DOHH2 (cell line): ENCODE measurements around the gene UBXN6.

Experiments
- H3F3A ChIP-seq: fragments of 200-600 bp; sonication (generic), shearing (Covaris generic); 2 replicates; pipeline ENCODE4 v1.6.0; 2016; ENCODE audit warnings: antibody characterized with exemption, mild to moderate bottlenecking; ENCODE audit not compliant: control insufficient read depth, insufficient read depth
- H3K27ac ChIP-seq: fragments of 200-600 bp; sonication (generic); 2 replicates; pipeline ENCODE4 v1.5.1; 2014; ENCODE audit warnings: low read depth, mild to moderate bottlenecking, low read length, moderate library complexity
- H3K27me3 ChIP-seq: fragments of 200-600 bp; sonication (generic); 2 replicates; pipeline ENCODE4 v1.6.1; 2014; ENCODE audit warnings: mild to moderate bottlenecking, low read length, mixed read lengths; ENCODE audit not compliant: control insufficient read depth
- H3K36me3 ChIP-seq: fragments of 200-600 bp; sonication (generic); 2 replicates; pipeline ENCODE4 v1.6.1; 2014; ENCODE audit warnings: mild to moderate bottlenecking, low read length, moderate library complexity, mixed read lengths; ENCODE audit not compliant: control insufficient read depth
- H3K4me1 ChIP-seq: fragments of 200-600 bp; sonication (generic); 2 replicates; pipeline ENCODE4 v1.6.1; 2014; ENCODE audit warnings: mild to moderate bottlenecking, low read length, mixed read lengths; ENCODE audit not compliant: control insufficient read depth
- H3K4me2 ChIP-seq: fragments of 200-600 bp; sonication (generic); 2 replicates; pipeline ENCODE4 v1.6.0; 2014; ENCODE audit warnings: mild to moderate bottlenecking, low read length, moderate library complexity
- H3K4me3 ChIP-seq: fragments of 200-600 bp; sonication (generic); 2 replicates; pipeline ENCODE4 v1.5.1; 2014; ENCODE audit warnings: mild to moderate bottlenecking, low read length, mixed read lengths
- H3K79me2 ChIP-seq: fragments of 200-600 bp; sonication (generic); 2 replicates; pipeline ENCODE4 v1.6.1; 2014; ENCODE audit warnings: mild to moderate bottlenecking, low read length, mixed read lengths; ENCODE audit not compliant: control insufficient read depth
- H3K9me2 ChIP-seq: fragments of 200-600 bp; sonication (generic); replicated peaks from 2 replicates; pipeline ENCODE4 v1.6.1; 2014; ENCODE audit warnings: mild to moderate bottlenecking, low read length, mixed read lengths; ENCODE audit not compliant: control insufficient read depth
- H3K9me3 ChIP-seq: fragments of 200-600 bp; sonication (generic); 2 replicates; pipeline ENCODE4 v1.6.1; 2014; ENCODE audit warnings: antibody characterized with exemption, low read length, mixed read lengths; ENCODE audit not compliant: control insufficient read depth, insufficient read depth
- H4K20me1 ChIP-seq: fragments of 200-600 bp; sonication (generic); 2 replicates; pipeline ENCODE4 v1.6.0; 2014; ENCODE audit warnings: low read depth, mild to moderate bottlenecking, antibody characterized with exemption, low read length, moderate library complexity; ENCODE audit not compliant: control insufficient read depth, insufficient read depth
- EZH2phosphoT487 ChIP-seq: fragments of 200-600 bp; sonication (generic); IDR thresholded peaks from 2 replicates; pipeline ENCODE4 v1.6.1; 2017; ENCODE audit warnings: borderline replicate concordance, mild to moderate bottlenecking, antibody characterized with exemption, low read length, moderate library complexity, mixed read lengths
- TF ChIP-seq, protein P1 (sequence below): fragments of 200-600 bp; sonication (generic); IDR thresholded peaks from one replicate; pipeline ENCODE4 v1.5.1; 2014; ENCODE audit warnings: antibody characterized with exemption, mild to moderate bottlenecking, low read depth, low read length; ENCODE audit not compliant: poor library complexity, severe bottlenecking

The UBXN6 gene

DNA sequence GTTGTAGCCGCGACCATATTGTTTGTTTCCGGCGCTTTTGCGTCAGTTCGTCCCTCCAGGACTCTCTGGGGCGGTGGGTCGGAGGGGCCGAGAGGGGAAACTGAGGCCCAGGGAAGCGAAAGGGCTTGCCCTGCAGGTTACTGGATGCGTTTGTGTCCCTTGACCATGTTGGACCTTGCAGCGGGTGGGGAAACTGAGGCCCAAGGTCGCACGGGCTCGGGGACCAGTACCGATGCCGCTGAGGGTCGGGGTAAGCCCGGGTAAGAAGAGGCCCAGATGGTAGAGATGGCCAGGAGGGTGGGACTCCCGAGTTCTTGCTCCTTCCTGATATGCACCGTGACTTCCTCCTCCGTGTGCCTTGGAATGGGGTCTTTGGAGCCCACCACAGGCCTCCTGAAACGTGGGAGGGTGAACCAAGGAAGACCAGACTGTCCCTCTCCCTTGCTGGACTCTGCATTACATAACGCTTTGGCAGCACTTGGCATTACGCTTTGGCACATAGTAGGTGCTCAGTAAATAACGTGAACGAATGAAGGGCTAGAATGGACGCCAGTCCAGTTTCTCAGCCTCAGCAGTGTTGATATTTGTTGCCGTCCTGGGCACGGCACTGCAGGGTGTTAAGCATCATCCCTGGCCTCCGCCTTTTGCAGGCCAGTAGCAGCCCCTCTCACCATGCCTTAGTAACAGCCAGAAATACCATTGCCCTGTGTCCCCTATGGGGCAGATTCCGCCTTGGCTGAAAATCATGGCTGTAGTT is 54.4 kb downstream of the UBXN6 start:
- H3K9me2 ChIP-seq: no peaks in the 10 kb centered on the region
- H3K79me2 ChIP-seq: peaks cover 88% of the 10 kb centered on the region
- H3K4me3 ChIP-seq: peak overlapping the region; percentile 93
- H3K36me3 ChIP-seq: peaks cover 61% of the 10 kb centered on the region
- H3F3A ChIP-seq: 0 out of 2 replicates have a peak, but pooled peaks cover 3% of the 10 kb centered on the region
- TF ChIP-seq, protein P1, sequence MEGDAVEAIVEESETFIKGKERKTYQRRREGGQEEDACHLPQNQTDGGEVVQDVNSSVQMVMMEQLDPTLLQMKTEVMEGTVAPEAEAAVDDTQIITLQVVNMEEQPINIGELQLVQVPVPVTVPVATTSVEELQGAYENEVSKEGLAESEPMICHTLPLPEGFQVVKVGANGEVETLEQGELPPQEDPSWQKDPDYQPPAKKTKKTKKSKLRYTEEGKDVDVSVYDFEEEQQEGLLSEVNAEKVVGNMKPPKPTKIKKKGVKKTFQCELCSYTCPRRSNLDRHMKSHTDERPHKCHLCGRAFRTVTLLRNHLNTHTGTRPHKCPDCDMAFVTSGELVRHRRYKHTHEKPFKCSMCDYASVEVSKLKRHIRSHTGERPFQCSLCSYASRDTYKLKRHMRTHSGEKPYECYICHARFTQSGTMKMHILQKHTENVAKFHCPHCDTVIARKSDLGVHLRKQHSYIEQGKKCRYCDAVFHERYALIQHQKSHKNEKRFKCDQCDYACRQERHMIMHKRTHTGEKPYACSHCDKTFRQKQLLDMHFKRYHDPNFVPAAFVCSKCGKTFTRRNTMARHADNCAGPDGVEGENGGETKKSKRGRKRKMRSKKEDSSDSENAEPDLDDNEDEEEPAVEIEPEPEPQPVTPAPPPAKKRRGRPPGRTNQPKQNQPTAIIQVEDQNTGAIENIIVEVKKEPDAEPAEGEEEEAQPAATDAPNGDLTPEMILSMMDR: no peak
- TF ChIP-seq EZH2phosphoT487: no peak
- peaks cover 32% of the 10 kb centered on the region for H4K20me1 ChIP-seq
- peak overlapping the region; percentile 100 for H3K4me2 ChIP-seq
- H3K4me1 ChIP-seq: peaks cover 42% of the 10 kb centered on the region
- no peaks in the 10 kb centered on the region for H3K27me3 ChIP-seq
- peak overlapping the region; percentile 54 for H3K27ac ChIP-seq
- no peaks in the 10 kb centered on the region for H3K9me3 ChIP-seq

- Histone ChIP-seq H3K9me2 (no peaks in the 10 kb centered on the region), H3K27me3 (no peaks in the 10 kb centered on the region), H3F3A (0 out of 2 replicates have a peak, but pooled peaks cover 3% of the 10 kb centered on the region), H3K36me3 (peaks cover 62% of the 10 kb centered on the region), H3K79me2 (peaks cover 88% of the 10 kb centered on the region), H3K4me3 (peak within 1 kb of the TSS; percentile 93), H4K20me1 (peaks cover 36% of the 10 kb centered on the region), H3K27ac (peak within 1 kb of the TSS; percentile 54), H3K4me2 (peak within 1 kb of the TSS; percentile 100), H3K4me1 (peaks cover 42% of the 10 kb centered on the region), H3K9me3 (no peaks in the 10 kb centered on the region)
- TF ChIP-seq EZH2phosphoT487: no peak
- TF ChIP-seq, protein P1: no peak
These were observed 55.2 kb downstream of the UBXN6 start, which contains the start of gene CHAF1A for GRCh38 chr19:4402171-4403004. Gene CHAF1A, plus strand, starts transcription at chr19:4402640. Its CDS starts 123 bp downstream, at chr19:4402763.

DNA sequence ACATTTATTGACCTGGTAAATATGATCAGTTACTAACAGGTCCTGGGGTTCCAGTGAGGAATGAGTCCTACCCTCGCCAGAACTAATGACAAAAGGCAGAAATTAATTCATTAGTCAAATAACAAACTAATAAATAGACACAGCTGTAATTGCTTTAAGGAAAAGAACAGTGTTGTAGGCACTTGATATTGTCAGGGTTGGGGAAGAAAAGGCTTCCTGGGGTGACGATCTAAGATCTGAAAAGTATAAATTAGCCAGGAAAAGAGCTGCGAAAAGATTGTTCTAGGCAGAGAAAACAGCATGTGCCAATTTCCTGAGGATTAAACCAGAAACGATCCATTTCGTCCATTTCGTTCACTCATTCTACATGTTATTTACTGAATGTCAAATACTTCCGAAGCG is 55.8 kb downstream of the UBXN6 start:
- Histone ChIP-seq H4K20me1 (peaks cover 37% of the 10 kb centered on the region), H3K4me2 (peak overlapping the region; percentile 95), H3K9me2 (no peaks in the 10 kb centered on the region), H3K4me3 (peak overlapping the region; percentile 93), H3F3A (0 out of 2 replicates have a peak, but pooled peaks cover 3% of the 10 kb centered on the region), H3K36me3 (peaks cover 62% of the 10 kb centered on the region), H3K9me3 (no peaks in the 10 kb centered on the region), H3K4me1 (peaks cover 42% of the 10 kb centered on the region), H3K27me3 (no peaks in the 10 kb centered on the region), H3K79me2 (peaks cover 88% of the 10 kb centered on the region), H3K27ac (peak overlapping the region; percentile 52)
- TF ChIP-seq, protein P1: no peak
- no peak for TF ChIP-seq EZH2phosphoT487
